GM19455 (cell line): ENCODE measurements around the gene WNK4.

Experiments used
- ATAC-seq: cut with Tn5 transposase; IDR thresholded peaks from one replicate; pipeline ENCODE4 v1.9.1; 2021; ENCODE audit not compliant: unreplicated experiment

Gene WNK4

DNA sequence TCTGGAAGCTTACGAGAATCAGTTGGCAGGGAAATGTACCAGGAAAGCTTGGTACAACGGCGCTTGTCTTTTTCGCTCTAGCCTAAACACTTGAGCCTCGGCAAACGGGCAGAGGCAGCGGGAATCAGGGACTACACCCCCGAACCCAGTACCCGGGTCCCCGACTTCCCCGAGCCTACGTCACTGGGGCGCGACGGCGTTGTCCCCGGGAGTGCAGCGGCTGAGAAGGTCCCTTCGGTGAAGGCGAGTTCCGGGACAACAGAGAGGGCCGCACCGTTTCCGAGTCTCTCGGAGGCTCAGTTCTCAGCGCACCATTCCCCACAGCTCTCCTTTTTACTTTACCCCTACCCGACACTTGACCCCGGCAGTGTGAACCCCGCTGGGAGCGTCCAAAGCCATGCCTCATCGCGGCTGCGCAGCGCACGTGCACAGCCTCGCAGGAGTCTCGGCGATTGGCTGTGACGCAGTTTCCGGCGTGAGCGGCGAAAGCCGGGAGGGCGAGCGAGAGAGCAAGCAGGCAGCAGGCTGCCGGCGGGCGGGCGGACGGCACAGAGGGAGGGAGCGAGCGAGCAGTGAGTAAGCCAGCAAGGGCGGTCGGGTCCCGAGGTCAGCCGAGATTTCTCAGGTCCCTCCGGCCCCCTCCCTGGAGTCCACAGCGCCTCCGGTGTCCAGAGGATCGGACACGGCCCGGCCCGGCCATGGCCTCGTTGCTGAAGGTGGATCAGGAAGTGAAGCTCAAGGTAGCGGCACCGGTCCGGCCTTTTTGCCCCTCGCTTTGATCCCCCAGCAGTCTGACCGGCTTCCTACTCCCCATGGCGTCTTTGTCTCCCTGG, 52.7 kb downstream of the WNK4 start, which contains the start of gene PSME3:
Gene PSME3 (plus strand): TSS at position 464 of the 833 bp plus-strand sequence. CDS start 235 bp downstream, at position 699.
- ATAC-seq = peak; percentile 81

DNA sequence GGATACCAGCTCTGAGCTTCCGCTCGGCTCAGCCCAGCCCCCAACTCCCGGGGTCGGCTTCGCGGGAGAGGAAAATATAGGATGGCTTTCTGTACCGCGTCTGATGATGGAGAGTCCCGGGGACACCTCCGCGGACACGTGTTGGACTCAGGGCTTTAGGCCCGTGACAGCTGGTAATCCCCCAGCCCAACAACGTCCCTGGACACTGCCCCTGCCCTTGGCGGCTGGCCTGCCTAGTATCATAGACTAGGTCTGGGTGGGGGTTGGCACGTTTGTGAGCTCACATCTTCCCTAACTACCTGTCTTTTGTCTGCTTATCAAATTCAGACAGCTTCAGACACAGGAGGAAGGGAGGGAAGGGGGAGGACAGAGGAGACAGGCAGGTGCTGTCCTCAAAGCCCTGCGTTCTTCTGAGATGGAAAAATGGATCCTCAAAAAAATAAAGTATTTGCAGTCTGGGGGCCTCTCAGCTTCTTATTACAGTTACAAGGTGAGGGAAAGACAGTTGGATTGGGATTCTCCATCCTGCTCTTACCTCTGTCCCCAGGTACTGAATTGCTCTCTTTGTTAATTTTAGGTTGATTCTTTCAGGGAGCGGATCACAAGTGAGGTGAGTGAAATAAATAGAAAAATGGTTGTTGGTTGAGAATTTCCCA, 53.5 kb downstream of the WNK4 start:
- no peak for ATAC-seq

DNA sequence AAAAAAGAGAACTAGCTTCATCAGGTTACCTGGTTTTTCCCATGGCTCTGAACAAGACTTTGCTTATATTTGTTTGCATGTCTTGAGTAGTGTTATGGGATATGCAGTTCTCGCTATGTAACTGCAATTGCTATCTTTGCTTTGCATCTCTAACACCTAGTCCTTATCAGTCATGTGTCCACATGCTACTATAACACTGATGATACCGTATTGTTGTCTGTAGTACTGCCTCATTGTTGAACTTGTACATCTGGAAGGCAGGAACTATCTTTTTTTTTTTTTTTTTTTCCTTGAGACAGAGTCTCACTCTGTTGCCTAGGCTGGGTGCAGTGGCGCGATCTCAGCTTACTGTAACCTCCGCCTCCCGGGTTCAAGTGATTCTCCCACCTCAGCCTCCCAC, 55.3 kb downstream of the WNK4 start:
- no peak for ATAC-seq

DNA sequence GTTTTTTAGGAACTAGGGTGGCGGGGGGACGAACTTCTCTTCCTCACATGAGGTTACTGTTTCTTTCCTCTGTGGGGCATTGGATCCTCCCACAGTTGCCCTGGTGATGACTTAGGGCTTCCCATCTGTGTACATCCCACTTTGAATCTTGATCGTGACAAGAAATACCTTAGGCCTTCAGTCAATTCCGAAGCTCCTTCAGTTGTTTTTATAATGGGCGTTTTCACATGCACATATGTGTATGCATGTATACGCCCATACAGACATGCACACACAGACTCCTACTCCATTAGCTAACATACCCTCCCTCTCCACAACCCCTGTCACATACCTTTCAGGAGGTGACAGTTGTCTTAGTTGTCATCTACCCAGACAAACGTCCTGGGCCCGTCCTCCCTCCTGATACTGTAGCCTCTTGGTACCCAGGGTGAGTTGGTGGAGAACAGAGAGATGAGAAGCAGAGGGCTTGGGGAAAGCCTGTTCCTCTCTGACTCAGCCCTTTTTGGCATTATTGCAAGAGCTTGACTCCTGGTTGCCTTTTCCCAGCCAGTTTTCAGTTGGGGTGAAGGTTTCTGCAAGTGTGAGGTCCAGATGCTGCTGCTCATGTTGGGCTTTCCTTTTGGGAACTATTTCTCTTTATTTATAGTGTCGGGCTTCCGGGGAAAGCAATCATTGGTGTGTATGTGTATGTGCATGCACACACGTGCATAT, 61.7 kb downstream of the WNK4 start:
- ATAC-seq = no peak

DNA sequence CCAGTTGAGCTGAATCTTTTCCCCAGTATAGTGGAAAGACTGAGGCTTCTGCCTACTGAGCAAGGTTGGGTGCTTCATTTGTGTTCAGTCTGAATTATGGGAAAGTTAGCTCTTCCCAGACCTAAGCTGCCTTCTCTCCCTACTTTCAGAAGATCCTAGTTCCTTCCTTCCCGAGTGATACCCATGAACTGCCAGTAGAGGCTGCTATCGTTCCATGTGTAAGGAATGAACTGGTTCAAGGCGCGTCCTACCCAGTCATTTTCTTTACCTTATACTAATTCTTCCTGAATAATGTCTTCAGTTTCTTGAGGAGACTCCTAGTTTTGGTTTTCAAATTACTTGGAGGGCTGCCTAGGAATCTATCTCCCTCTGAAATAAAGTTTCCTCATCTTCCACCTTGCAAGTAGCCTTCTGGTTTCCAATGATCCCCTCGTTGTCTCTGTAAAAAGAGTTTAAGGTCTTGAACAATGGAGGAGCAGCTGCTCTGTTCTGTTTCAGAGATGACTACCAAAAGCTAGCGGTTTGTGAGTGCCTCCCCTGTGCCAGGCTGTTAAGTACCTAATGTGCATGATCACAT, 63.0 kb downstream of the WNK4 start:
- ATAC-seq = no peak

DNA sequence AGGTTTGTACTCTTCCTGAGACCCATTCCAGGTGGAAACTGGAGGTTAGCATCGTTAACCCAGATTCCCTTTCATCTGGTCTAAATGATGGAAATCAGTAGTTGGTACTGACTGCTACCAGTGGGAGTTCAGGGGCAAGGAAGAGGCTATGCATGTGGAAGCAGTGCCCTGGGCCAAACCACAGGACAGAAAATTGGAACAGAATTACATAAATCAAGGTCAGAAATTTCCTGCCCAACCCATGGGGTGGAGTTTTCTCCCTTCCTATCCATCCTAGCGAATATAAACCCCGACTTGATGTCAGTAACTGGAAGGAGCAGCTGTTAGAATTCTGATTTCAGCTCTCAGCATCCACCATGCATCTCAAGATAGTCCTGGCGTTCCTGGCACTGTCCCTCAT, 63.9 kb downstream of the WNK4 start, which contains the start of gene AOC2:
Gene AOC2 (plus strand): TSS at position 310 of the 400 bp plus-strand sequence. CDS start 47 bp downstream, at position 357.
- no peak for ATAC-seq

DNA sequence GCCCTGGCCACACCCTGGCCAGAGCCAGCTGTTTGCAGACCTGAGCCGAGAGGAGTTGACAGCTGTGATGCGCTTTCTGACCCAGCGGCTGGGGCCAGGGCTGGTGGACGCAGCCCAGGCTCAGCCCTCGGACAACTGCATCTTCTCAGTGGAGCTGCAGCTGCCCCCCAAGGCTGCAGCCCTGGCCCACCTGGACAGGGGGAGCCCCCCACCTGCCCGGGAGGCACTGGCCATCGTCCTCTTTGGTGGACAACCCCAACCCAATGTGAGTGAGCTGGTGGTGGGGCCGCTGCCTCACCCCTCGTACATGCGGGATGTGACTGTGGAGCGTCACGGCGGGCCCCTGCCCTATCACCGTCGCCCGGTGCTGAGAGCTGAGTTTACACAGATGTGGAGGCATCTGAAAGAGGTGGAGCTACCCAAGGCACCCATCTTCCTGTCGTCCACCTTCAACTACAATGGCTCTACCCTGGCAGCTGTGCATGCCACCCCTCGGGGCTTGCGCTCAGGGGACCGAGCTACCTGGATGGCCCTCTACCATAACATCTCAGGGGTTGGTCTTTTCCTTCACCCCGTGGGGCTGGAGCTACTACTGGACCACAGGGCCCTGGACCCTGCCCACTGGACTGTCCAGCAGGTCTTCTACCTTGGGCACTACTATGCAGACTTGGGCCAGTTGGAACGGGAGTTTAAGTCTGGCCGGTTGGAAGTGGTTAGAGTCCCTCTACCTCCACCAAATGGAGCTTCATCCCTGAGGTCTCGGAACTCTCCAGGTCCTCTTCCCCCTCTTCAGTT, 64.5 kb downstream of the WNK4 start:
- no peak for ATAC-seq

DNA sequence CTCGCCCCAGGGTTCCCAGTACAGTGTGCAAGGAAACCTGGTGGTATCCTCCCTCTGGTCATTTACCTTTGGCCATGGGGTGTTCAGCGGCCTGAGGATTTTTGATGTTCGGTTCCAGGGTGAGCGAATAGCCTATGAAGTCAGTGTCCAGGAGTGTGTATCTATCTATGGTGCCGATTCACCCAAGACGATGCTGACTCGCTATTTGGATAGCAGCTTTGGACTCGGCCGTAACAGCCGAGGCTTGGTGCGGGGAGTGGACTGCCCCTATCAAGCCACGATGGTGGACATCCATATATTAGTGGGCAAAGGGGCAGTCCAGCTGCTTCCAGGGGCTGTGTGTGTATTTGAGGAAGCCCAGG, 65.1 kb downstream of the WNK4 start:
- no peak for ATAC-seq

DNA sequence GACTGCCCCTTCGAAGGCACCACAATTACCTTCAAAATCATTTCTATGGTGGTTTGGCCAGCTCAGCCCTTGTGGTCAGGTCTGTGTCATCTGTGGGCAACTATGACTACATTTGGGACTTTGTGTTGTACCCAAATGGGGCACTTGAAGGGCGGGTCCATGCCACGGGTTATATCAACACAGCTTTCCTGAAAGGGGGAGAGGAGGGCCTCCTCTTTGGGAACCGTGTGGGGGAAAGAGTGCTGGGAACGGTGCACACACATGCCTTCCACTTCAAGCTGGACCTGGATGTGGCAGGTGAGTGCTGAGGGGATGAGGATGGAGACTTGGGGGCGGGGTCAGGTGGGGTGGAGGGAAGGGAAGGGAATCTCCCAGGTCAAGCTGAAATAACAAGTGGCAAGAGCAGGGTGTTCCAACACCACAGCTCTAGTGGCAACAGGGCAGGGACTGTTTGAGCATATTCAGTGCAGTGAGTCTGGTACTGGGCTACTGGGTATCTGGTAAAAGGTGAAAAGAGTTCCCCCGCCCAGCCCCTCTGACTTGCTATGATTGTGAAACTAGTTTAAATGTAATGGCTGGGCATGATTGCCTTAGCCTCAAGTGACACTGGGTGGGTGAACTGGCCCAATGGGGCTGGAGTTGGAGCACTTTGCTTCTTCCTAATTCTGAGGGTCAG, 65.6 kb downstream of the WNK4 start:
- no peak for ATAC-seq
